Epithelial cell of proximal tubule (primary cell): ENCODE data around the gene DIAPH2. TPM values are rescaled to one million over a fixed set of nuclear protein-coding genes. Genes with fewer than 3 reads are reported as not detected.

Experiments
- DNase-seq: peaks from one replicate; pipeline ENCODE4 v3.0.0-alpha.2; 2011; ENCODE audit warnings: low read depth
- H3K4me3 ChIP-seq: 2 replicates; pipeline ENCODE4 v1.5.1; 2011; ENCODE audit warnings: low read depth, mild to moderate bottlenecking, low read length
- CTCF ChIP-seq: conservative IDR thresholded peaks from 2 replicates; pipeline ENCODE4 v1.5.1; 2012; ENCODE audit warnings: low read depth, mild to moderate bottlenecking, low read length
- total RNA-seq: library from RNA; depleted of rRNA; stranded (reverse); fragments of >200 nt; gene quantifications from 2 replicates; pipeline ENCODE4 v1.2.3, GENCODE V29; 2015

The DIAPH2 gene
- total RNA-seq, 1 donor from 2014 or later: 15.1 TPM

GRCh38 chrX:97384685-97385084 lies 700.0 kb downstream of the DIAPH2 start:
- H3K4me3 ChIP-seq: no peak overlapping the region
- no peak for TF ChIP-seq CTCF
- no peak for DNase-seq

- H3K4me3 ChIP-seq: no peak overlapping the region
- no peak for DNase-seq
- no peak for TF ChIP-seq CTCF
Measured at GRCh38 chrX:97387004-97387403, 702.4 kb downstream of the DIAPH2 start.

GRCh38 chrX:97389761-97390192 lies 705.1 kb downstream of the DIAPH2 start:
- DNase-seq: peak; percentile 81
- H3K4me3 ChIP-seq: no peak overlapping the region
- no peak for TF ChIP-seq CTCF

- no peak for DNase-seq
- TF ChIP-seq CTCF: no peak
Measured at GRCh38 chrX:97397371-97397770, 712.7 kb downstream of the DIAPH2 start.

GRCh38 chrX:97398030-97398551 lies 713.4 kb downstream of the DIAPH2 start:
- DNase-seq: no peak
- H3K4me3 ChIP-seq: no peak overlapping the region
- TF ChIP-seq CTCF: no peak

More at GRCh38 chrX:97397371-97397770, 712.7 kb downstream of the DIAPH2 start:
- H3K4me3 ChIP-seq: no peak overlapping the region

- no peak for DNase-seq
- H3K4me3 ChIP-seq: no peak overlapping the region
- TF ChIP-seq CTCF: no peak
Measured at GRCh38 chrX:97399400-97399799, 714.8 kb downstream of the DIAPH2 start.

GRCh38 chrX:97400492-97400891 lies 715.9 kb downstream of the DIAPH2 start:
- no peak for DNase-seq
- TF ChIP-seq CTCF: no peak
- no peak overlapping the region for H3K4me3 ChIP-seq
